ENCODE results near the gene KCTD19.

Gene KCTD19

DNA sequence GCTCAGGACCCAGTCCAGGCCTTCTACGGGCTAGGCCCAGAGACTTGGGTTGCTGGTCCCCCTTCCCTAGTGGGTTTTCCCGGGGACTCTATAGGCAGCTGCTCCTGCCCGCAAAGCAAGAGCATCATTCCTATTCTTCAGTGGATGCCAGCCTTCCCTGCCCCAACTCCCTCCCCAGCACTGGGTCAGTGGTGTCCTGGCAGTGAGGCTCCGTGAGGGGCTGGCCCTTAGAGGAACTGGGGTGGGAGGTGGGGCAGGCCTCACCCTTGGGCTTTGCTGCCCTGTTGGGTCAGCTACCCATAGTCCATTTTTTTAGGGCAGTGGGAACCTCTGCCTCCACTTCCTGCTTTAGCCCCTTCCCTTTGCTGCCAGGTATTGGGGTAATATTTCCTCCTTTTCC, 55.1 kb downstream of the KCTD19 start:
- no peak for DNase-seq (ENCODE audit: low read depth)
- TF ChIP-seq CTCF (conservative IDR thresholded peaks at IDR 0.05; ENCODE audit: low read length): no peak
- H3K4me3 ChIP-seq (ENCODE audit: low read length): no peak overlapping the region

DNA sequence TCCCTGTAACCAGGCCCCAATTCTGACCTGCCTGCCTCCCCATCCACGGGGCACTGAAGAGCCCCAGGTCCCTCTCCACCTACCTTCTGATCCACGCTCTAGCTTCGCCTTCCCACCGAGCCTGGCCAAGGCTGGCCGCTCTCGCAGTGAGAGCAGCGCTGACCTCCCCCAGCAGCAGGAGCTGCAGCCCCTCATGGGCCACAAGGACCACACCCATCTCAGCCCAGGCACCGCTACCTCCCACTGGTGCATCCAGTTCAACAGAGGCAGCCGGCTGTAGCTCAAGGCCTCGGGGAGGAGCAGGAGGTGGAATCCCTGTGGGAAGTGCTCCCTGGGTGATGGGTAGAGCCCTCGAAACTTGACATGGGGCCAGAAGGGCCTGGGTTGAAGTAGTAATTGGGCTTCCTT, 55.6 kb downstream of the KCTD19 start:
- TF ChIP-seq CTCF (conservative IDR thresholded peaks at IDR 0.05; ENCODE audit: low read length): no peak
- H3K4me3 ChIP-seq (ENCODE audit: low read length): no peak overlapping the region
- DNase-seq (ENCODE audit: low read depth): no peak

DNA sequence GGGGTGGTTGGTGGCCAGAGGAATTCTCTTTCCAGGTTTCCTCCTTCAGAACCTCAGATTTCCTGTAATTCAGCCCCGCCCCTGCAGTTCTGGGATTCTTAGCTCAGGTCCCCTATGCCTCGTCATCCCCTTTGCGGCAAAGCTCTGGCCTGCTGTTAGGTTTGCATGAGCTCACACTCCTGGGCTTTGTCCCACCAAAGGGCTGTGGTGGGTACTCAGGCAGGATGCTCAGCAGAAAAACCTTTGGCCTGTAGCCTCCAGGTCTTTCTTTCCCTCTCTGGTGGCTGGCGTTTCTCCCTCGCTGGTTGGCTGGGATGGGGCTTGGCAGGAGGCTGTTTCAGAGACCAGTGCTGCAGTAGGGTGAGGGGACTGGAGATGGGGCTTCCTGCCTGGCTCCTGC, 56.8 kb downstream of the KCTD19 start:
- peak; percentile 64 for DNase-seq (ENCODE audit: low read depth)
- no peak for TF ChIP-seq CTCF (conservative IDR thresholded peaks at IDR 0.05; ENCODE audit: low read length)
- no peak overlapping the region for H3K4me3 ChIP-seq (ENCODE audit: low read length)

DNA sequence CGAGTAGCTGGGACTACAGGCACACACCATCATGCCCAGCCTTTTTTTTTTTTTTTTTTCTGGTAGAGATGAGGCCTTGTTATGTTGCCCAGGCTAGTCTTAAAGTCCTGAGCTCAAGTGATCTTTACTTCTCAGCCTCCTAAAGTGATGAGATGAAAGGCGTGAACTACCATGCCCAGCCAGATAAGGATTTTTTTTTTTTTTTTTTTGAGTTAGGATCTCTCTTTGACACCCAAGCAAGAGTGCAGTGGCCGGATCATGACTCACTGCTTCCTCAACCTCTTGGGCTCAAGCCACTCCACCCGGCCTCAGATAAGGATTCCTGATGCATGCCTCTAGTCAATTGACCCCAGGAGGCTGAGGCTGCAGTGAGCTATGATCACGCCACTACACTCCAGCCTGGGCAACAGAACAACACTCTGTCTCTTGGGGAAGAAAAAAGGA, 58.4 kb downstream of the KCTD19 start:
- peak; percentile 93 for DNase-seq (ENCODE audit: low read depth)

GRCh38 chr16:67265834-67266233, 60.7 kb downstream of the KCTD19 start:
- no peak overlapping the region for H3K4me3 ChIP-seq (ENCODE audit: low read length)
- DNase-seq (ENCODE audit: low read depth): no peak
- no peak for TF ChIP-seq CTCF (conservative IDR thresholded peaks at IDR 0.05; ENCODE audit: low read length)

More for the DNA sequence above, 58.4 kb downstream of the KCTD19 start:
- no peak overlapping the region for H3K4me3 ChIP-seq (ENCODE audit: low read length)
- no peak for TF ChIP-seq CTCF (conservative IDR thresholded peaks at IDR 0.05; ENCODE audit: low read length)

- DNase-seq (ENCODE audit: low read depth): no peak
- no peak overlapping the region for H3K4me3 ChIP-seq (ENCODE audit: low read length)
- no peak for TF ChIP-seq CTCF (conservative IDR thresholded peaks at IDR 0.05; ENCODE audit: low read length)
Observed at GRCh38 chr16:67264866-67265265, 61.7 kb downstream of the KCTD19 start.

DNA sequence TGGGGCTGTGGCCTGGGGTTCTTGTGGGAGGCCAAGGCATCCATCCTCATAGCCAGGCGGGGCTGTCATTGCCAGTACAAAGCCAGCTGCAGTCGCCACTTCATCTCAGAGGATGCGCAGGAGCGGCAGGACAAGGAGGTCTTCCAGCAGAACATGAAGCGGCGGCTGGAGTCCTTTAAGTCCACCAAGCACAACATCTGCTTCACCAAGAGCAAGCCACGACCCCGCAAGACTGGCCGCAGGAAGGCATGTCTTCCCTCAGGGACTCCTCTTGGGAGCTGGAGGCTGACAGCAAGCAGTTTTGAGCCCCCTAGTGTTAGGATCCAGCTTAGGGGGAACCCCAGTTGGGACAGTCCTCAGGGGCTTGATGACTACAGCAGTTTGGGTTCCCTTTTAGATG, 62.3 kb downstream of the KCTD19 start:
- H3K4me3 ChIP-seq (ENCODE audit: low read length): no peak overlapping the region
- no peak for TF ChIP-seq CTCF (conservative IDR thresholded peaks at IDR 0.05; ENCODE audit: low read length)
- no peak for DNase-seq (ENCODE audit: low read depth)
